K562 (cell line): ENCODE measurements around the gene CYP26A1. TPM values are rescaled to one million over a fixed set of nuclear protein-coding genes. Genes with fewer than 3 reads are reported as not detected.

ENCODE experiments used
- ATAC-seq: fragments of 200-7000 bp; cut with Tn5 transposase; 3 replicates; pipeline ENCODE4 v1.9.1; 2020; ENCODE audit warnings: moderate library complexity
- BruUV-seq: library from RNA; stranded (reverse); fragments of 400-500 nt; replicated peaks from 2 replicates; lab custom pipeline; 2021; lab: Mats Ljungman, UMichigan
- CTCF ChIA-PET: fragments of 300-600 bp; formaldehyde crosslinking; extraction: SDS; loops from one replicate; lab custom pipeline; 2021; ENCODE audit warnings: low intra/inter-chr PET ratio; lab: Yijun Ruan, JAX
- POLR2A ChIA-PET: fragments of 300-600, 350-650 bp; sonication (Branson Sonifier 250); formaldehyde crosslinking; extraction: SDS; loops from one replicate; lab custom pipeline; 2021; ENCODE audit warnings: antibody characterized with exemption, inconsistent platforms; lab: Yijun Ruan, JAX
- DNase-seq, 4 experiments: peaks; one replicate each; pipeline versions ENCODE4 v3.0.0 to v3.0.0-alpha.2; 2011 to 2018; ENCODE audit warnings: low spot score in 3 of 4, mixed read lengths in 3 of 4; ENCODE audit errors: extremely low read depth in 1 of 4
- FAIRE-seq: peaks from 2 replicates; lab custom pipeline; 2011; peaks lifted over from hg19 to GRCh38; lab: Jason Lieb, UNC
- H2AFZ ChIP-seq: 2 replicates; pipeline ENCODE4 v1.6.0; 2011; ENCODE audit warnings: low read depth, low read length, control low read depth, inconsistent platforms
- H3K27ac ChIP-seq: fragments of 200-600 bp; 3 replicates; pipeline ENCODE4 v1.8.0; 2011; ENCODE audit warnings: low read depth, mild to moderate bottlenecking, control low read depth, inconsistent platforms, low read length, moderate library complexity, mixed read lengths; ENCODE audit errors: extremely low read depth
- H3K27me3 ChIP-seq, 2 experiments: fragments of 300-600 bp in 1 of 2; 2 replicates in 1 of 2; 3 replicates in 1 of 2; pipeline versions ENCODE4 v1.6.0 to v1.8.0; 2011; ENCODE audit warnings: inconsistent platforms in 2 of 2, low read length in 2 of 2, mild to moderate bottlenecking in 1 of 2, mixed read lengths in 1 of 2, moderate library complexity in 1 of 2; ENCODE audit not compliant: control insufficient read depth in 2 of 2, insufficient read depth in 2 of 2
- H3K36me3 ChIP-seq: fragments of 300-600 bp; 3 replicates; pipeline ENCODE4 v1.8.0; 2011; ENCODE audit warnings: mild to moderate bottlenecking, low read length, inconsistent platforms; ENCODE audit not compliant: control insufficient read depth, insufficient read depth
- H3K4me1 ChIP-seq, 2 experiments: fragments of 200-600 bp in 1 of 2; replicated peaks in 1 of 2; 2 replicates in 1 of 2; 3 replicates in 1 of 2; pipeline versions ENCODE4 v1.5.1 to v1.8.0; 2011; ENCODE audit warnings: inconsistent platforms in 2 of 2, low read length in 2 of 2, mild to moderate bottlenecking in 1 of 2, mixed read lengths in 1 of 2, moderate library complexity in 1 of 2; ENCODE audit not compliant: control insufficient read depth in 2 of 2, insufficient read depth in 2 of 2
- H3K4me2 ChIP-seq: 2 replicates; pipeline ENCODE4 v1.6.1; 2011; ENCODE audit warnings: low read length, control low read depth, inconsistent platforms, mixed read lengths; ENCODE audit not compliant: insufficient read depth
- H3K4me3 ChIP-seq: fragments of 200-600 bp; sonication (generic), shearing (Covaris generic); 2 replicates; pipeline ENCODE4 v1.5.1; 2016; ENCODE audit warnings: control low read depth, inconsistent platforms
- H3K79me2 ChIP-seq: fragments of 200-600 bp; 3 replicates; pipeline ENCODE4 v1.8.0; 2011; ENCODE audit warnings: low read length, inconsistent platforms; ENCODE audit not compliant: control insufficient read depth, insufficient read depth
- H3K9ac ChIP-seq, 2 experiments: 2 replicates each; pipeline versions ENCODE4 v1.6.0 to v1.6.1; 2011; ENCODE audit warnings: low read depth in 2 of 2, low read length in 2 of 2, control low read depth in 1 of 2, inconsistent platforms in 1 of 2, mild to moderate bottlenecking in 1 of 2, mixed read lengths in 1 of 2; ENCODE audit not compliant: insufficient read depth in 1 of 2
- H3K9me1 ChIP-seq: one replicate; pipeline ENCODE4 v1.6.0; 2011; ENCODE audit warnings: inconsistent platforms, mild to moderate bottlenecking, low read length, moderate library complexity; ENCODE audit not compliant: control insufficient read depth, insufficient read depth
- H3K9me3 ChIP-seq: replicated peaks from 2 replicates; pipeline ENCODE4 v1.5.1; 2011; ENCODE audit warnings: low read depth, low read length, inconsistent platforms; ENCODE audit not compliant: control insufficient read depth, insufficient read depth
- H4K20me1 ChIP-seq: replicated peaks from 2 replicates; pipeline ENCODE4 v1.6.1; 2011; ENCODE audit warnings: low read length, inconsistent platforms, mixed read lengths; ENCODE audit not compliant: control insufficient read depth, insufficient read depth
- CC2D1A ChIP-seq: fragments of 450-650 bp; IDR thresholded peaks from 2 replicates; pipeline ENCODE4 v1.6.1; 2017; ENCODE audit warnings: mild to moderate bottlenecking
- E2F1 ChIP-seq: sonication (generic); formaldehyde crosslinking; IDR thresholded peaks from 2 replicates; pipeline ENCODE4 v1.8.1; 2023; ENCODE audit warnings: mild to moderate bottlenecking, missing genetic modification reagents, moderate library complexity
- NR2C2 ChIP-seq, 2 experiments: fragments of 200-800 bp in 1 of 2; sonication (Bioruptor generic) in 1 of 2; sonication (generic) in 1 of 2; formaldehyde crosslinking in 1 of 2; IDR thresholded peaks; 2 replicates each; pipeline versions ENCODE4 v1.6.1 to v1.8.0; 2016 to 2022; ENCODE audit warnings: mild to moderate bottlenecking in 1 of 2, missing compliant biosample characterization in 1 of 2, missing genetic modification characterization in 1 of 2, missing genetic modification reagents in 1 of 2
- PURB ChIP-seq: sonication (generic); formaldehyde crosslinking; IDR thresholded peaks from 2 replicates; pipeline ENCODE4 v1.9.0; 2021; ENCODE audit warnings: low read depth, mild to moderate bottlenecking, missing genetic modification reagents
- PYGO2 ChIP-seq: fragments of 450-650 bp; IDR thresholded peaks from 2 replicates; pipeline ENCODE4 v1.6.1; 2016; ENCODE audit warnings: mild to moderate bottlenecking, missing genetic modification characterization, moderate library complexity, missing compliant biosample characterization
- SFPQ ChIP-seq: fragments of 200-400 bp; formaldehyde crosslinking; IDR thresholded peaks from 2 replicates; pipeline ENCODE4 v1.6.1; 2017; ENCODE audit warnings: mild to moderate bottlenecking, low read depth, low read length, moderate library complexity
- SMAD2 ChIP-seq: fragments of 150-350 bp; IDR thresholded peaks from 2 replicates; pipeline ENCODE4 v1.6.1; 2014; ENCODE audit warnings: low read depth, mild to moderate bottlenecking, low read length
- SPI1 ChIP-seq: IDR thresholded peaks from 2 replicates; pipeline ENCODE4 v1.6.1; 2011; ENCODE audit warnings: low read depth, low read length, control low read depth, borderline replicate concordance
- SUPT5H ChIP-seq: fragments of 450-650 bp; IDR thresholded peaks from 2 replicates; pipeline ENCODE4 v1.6.1; 2016
- ZNF124 ChIP-seq: sonication (generic); formaldehyde crosslinking; IDR thresholded peaks from 2 replicates; pipeline ENCODE4 v1.8.1; 2022; ENCODE audit warnings: missing genetic modification reagents
- ZNF449 ChIP-seq: fragments of 250-450 bp; sonication (Bioruptor Pico); IDR thresholded peaks from 2 replicates; pipeline ENCODE4 v1.8.0; 2022; ENCODE audit warnings: moderate library complexity, mild to moderate bottlenecking, inconsistent platforms
- WGBS: fragments of 100-300 bp; shearing (Covaris generic); methylation state at CpG from one replicate; pipeline ENCODE4 v1.1.6; 2016; ENCODE audit warnings: low coverage, mixed read lengths; ENCODE audit not compliant: insufficient coverage; ENCODE audit errors: missing lambda C conversion rate; 5-methylcytosine and 5-hydroxymethylcytosine counted together
- in situ Hi-C: fragments of 300-500 bp; cut with MboI; formaldehyde crosslinking; loops from 4 replicates; pipeline ENCODE4 v1.15.0; 2018; ENCODE audit warnings: inconsistent platforms, mixed read lengths
- intact Hi-C: fragments of 100-400 bp; cut with micrococcal nuclease; formaldehyde crosslinking; loops from 2 replicates; pipeline ENCODE4 v1.14.2; 2022
- polyA plus RNA-seq, 8 experiments: library from polyadenylated mRNA; depleted of rRNA in 4 of 8; stranded (reverse) in 5 of 8; unstranded in 3 of 8; fragments of >200 nt; fragmentation: Nextera tagmentation in 2 of 8; fragmentation: Illumina TruSeq in 1 of 8; extraction: Ambion mirVana in 2 of 8; extraction: Trizol in 1 of 8; gene quantifications; 2 replicates each; pipeline versions ENCODE4 v1.2.1 to v1.2.3, GENCODE V29; 2011 to 2014; ENCODE audit warnings: inconsistent platforms in 1 of 8, missing spikeins in 1 of 8
- total RNA-seq, 7 experiments: library from RNA; depleted of rRNA in 6 of 7; stranded (reverse); fragments of >200 nt in 6 of 7; fragmentation: Illumina TruSeq in 2 of 7; extraction: Trizol in 2 of 7; gene quantifications; 2 replicates each; pipeline versions ENCODE4 v1.2.1 to v1.2.3, GENCODE V29; 2011 to 2021; ENCODE audit warnings: low replicate concordance in 1 of 7

The CYP26A1 gene
- total and polyA plus RNA-seq, 9 of the 15 experiments (the other 6 are each of a cell fraction or from before 2014, with no cell fraction given): 0.11 to 5.1 (median 1.6) TPM

- Histone ChIP-seq H3K9me3 (no peaks in the 10 kb centered on the region), H3K36me3 (no peaks in the 10 kb centered on the region), H3K79me2 (no peaks in the 10 kb centered on the region), H3K4me1 (peaks cover 0 to 12% of the 10 kb centered on the region in 2 experiments; a peak in 3 of 5 replicates), H2AFZ (no peak overlapping the region), H3K4me2 (no peak overlapping the region), H3K27me3 (peaks cover 2 to 11% of the 10 kb centered on the region in 2 experiments; a peak in 4 of 5 replicates), H3K9me1 (peaks cover 2% of the 10 kb centered on the region), H3K27ac (no peak overlapping the region), H3K9ac (no peak overlapping the region), H3K4me3 (no peak overlapping the region), H4K20me1 (no peaks in the 10 kb centered on the region; the same call in 1 of the 2 replicates)
- ChIA-PET CTCF (no interaction called here), POLR2A (no interaction called here)
- in situ Hi-C loops: loop anchor here (10.0 kb wide), 1 partner anchor 273 kb away; no protein-coding TSS in a partner anchor
- TF ChIP-seq SMAD2 (no peak), ZNF449 (no peak), PYGO2 (no peak)
- intact Hi-C loops: loop anchor here (2.0 kb wide), 1 partner anchor 275 kb away; no protein-coding TSS in a partner anchor
- FAIRE-seq (no peak), ATAC-seq (no peak), DNase-seq (no peak)
- whole genome bisulfite sequencing: 7% methylated on average over 3 of the region's 3 CpGs
- BruUV-seq: no TSS peak
These were observed 7.6 kb downstream of the CYP26A1 start for GRCh38 chr10:93081318-93081717.

GRCh38 chr10:93081834-93082233 is 8.1 kb downstream of the CYP26A1 start:
- POLR2A ChIA-PET: no interaction called here
- CTCF ChIA-PET: no interaction called here
- BruUV-seq: no TSS peak
- TF ChIP-seq CC2D1A: no peak
- no peak for TF ChIP-seq SUPT5H
- TF ChIP-seq NR2C2 (CRISPR knock-in tag; IDR thresholded peaks at IDR 0.05): no peak
- no peak for TF ChIP-seq NR2C2 (tag; IDR thresholded peaks at IDR 0.05)
- no peak for TF ChIP-seq SFPQ
- TF ChIP-seq PURB: no peak
- no peak for TF ChIP-seq ZNF124 (CRISPR knock-in tag)
- no peak for TF ChIP-seq SPI1
- no peak for TF ChIP-seq E2F1 (CRISPR knock-in tag)

More at GRCh38 chr10:93081834-93082233, 8.1 kb downstream of the CYP26A1 start:
- no peak overlapping the region for H3K4me2 ChIP-seq
- H3K9me3 ChIP-seq: no peaks in the 10 kb centered on the region
- H3K9ac ChIP-seq: no peak overlapping the region
- intact Hi-C loops: loop anchor here (2.0 kb wide), 1 partner anchor 275 kb away; no protein-coding TSS in a partner anchor
- peaks cover 2% of the 10 kb centered on the region for H3K9me1 ChIP-seq
- H2AFZ ChIP-seq: no peak overlapping the region
- no peak overlapping the region for H3K27ac ChIP-seq
- ATAC-seq (no peak), FAIRE-seq (no peak), DNase-seq (no peak)
- H3K4me3 ChIP-seq: no peak overlapping the region
- no peaks in the 10 kb centered on the region for H3K79me2 ChIP-seq
- 8% methylated on average over 10 of the region's 10 CpGs for WGBS
- peaks cover 2 to 13% of the 10 kb centered on the region in 2 experiments; a peak in 4 of 5 replicates for H3K27me3 ChIP-seq
- H3K36me3 ChIP-seq: no peaks in the 10 kb centered on the region
- H3K4me1 ChIP-seq: peaks cover 0 to 12% of the 10 kb centered on the region in 2 experiments; a peak in 3 of 5 replicates
- in situ Hi-C loops: loop anchor here (10.0 kb wide), 1 partner anchor 273 kb away; no protein-coding TSS in a partner anchor
- no peaks in the 10 kb centered on the region; the same call in 1 of the 2 replicates for H4K20me1 ChIP-seq
